IMR-90 (cell line): Measurements from ENCODE around the gene OPCML. TPM values are rescaled to one million over a fixed set of nuclear protein-coding genes. Genes with fewer than 3 reads are reported as not detected.

Experiments
- ATAC-seq: fragments of 200-7000 bp; cut with Tn5 transposase; 2 replicates; pipeline ENCODE4 v1.9.1; 2020; ENCODE audit warnings: low read depth, mild to moderate bottlenecking, moderate library complexity
- BruUV-seq: library from RNA; stranded (reverse); fragments of 400-500 nt; replicated peaks from 2 replicates; lab custom pipeline; 2021; lab: Mats Ljungman, UMichigan
- CTCF ChIA-PET: fragments of 300-600 bp; formaldehyde crosslinking; extraction: SDS; loops from one replicate; lab custom pipeline; 2021; ENCODE audit warnings: antibody characterized with exemption; lab: Yijun Ruan, JAX
- POLR2A ChIA-PET: fragments of 300-600 bp; sonication (Branson Sonifier 250); formaldehyde crosslinking; loops from one replicate; lab custom pipeline; 2022; ENCODE audit warnings: antibody characterized with exemption; ENCODE audit not compliant: unreplicated experiment; lab: Charles Lee
- DNase-seq: peaks from one replicate; pipeline ENCODE4 v3.0.0; 2013
- H2AFZ ChIP-seq: replicated peaks from 2 replicates; pipeline ENCODE3; 2013; ENCODE audit warnings: low read length, mild to moderate bottlenecking; ENCODE audit not compliant: poor library complexity
- H2AK5ac ChIP-seq: 2 replicates; pipeline ENCODE4 v1.6.1; 2013; ENCODE audit warnings: low read depth, low read length, inconsistent platforms
- H2AK9ac ChIP-seq: replicated peaks from 2 replicates; pipeline ENCODE3; 2013; ENCODE audit warnings: mild to moderate bottlenecking, low read depth, low read length, moderate library complexity; ENCODE audit not compliant: poor library complexity
- H2BK120ac ChIP-seq: 2 replicates; pipeline ENCODE4 v1.6.1; 2013; ENCODE audit warnings: low read depth, low read length, inconsistent platforms
- H2BK15ac ChIP-seq: 3 replicates; pipeline ENCODE4 v1.6.1; 2013; ENCODE audit warnings: low read depth, low read length, inconsistent platforms
- H2BK20ac ChIP-seq: 2 replicates; pipeline ENCODE4 v1.6.1; 2013; ENCODE audit warnings: low read depth, mild to moderate bottlenecking, inconsistent platforms, low read length, moderate library complexity
- H2BK5ac ChIP-seq: 2 replicates; pipeline ENCODE4 v1.6.1; 2013; ENCODE audit warnings: mild to moderate bottlenecking, low read depth, low read length, inconsistent platforms; ENCODE audit not compliant: poor library complexity, severe bottlenecking
- H3K14ac ChIP-seq: replicated peaks from 2 replicates; pipeline ENCODE4 v1.6.1; 2013; ENCODE audit warnings: low read depth, low read length, inconsistent platforms
- H3K18ac ChIP-seq: 2 replicates; pipeline ENCODE4 v1.6.1; 2013; ENCODE audit warnings: low read depth, low read length, control low read depth
- H3K23ac ChIP-seq: 2 replicates; pipeline ENCODE4 v1.6.1; 2013; ENCODE audit warnings: low read depth, low read length, inconsistent platforms
- H3K27ac ChIP-seq: 2 replicates; pipeline ENCODE4 v1.5.1; 2013; ENCODE audit warnings: mild to moderate bottlenecking, control low read depth, low read length; ENCODE audit not compliant: insufficient read depth
- H3K27me3 ChIP-seq: 2 replicates; pipeline ENCODE4 v1.6.1; 2013; ENCODE audit warnings: low read length; ENCODE audit not compliant: control insufficient read depth, insufficient read depth
- H3K36me3 ChIP-seq: 2 replicates; pipeline ENCODE4 v1.6.1; 2013; ENCODE audit warnings: low read length, mixed read lengths; ENCODE audit not compliant: control insufficient read depth, insufficient read depth
- H3K4ac ChIP-seq: 2 replicates; pipeline ENCODE4 v1.6.1; 2013; ENCODE audit warnings: low read depth, low read length, inconsistent platforms
- H3K4me1 ChIP-seq: 2 replicates; pipeline ENCODE4 v1.6.1; 2013; ENCODE audit warnings: low read length, mixed read lengths; ENCODE audit not compliant: control insufficient read depth, insufficient read depth
- H3K4me2 ChIP-seq: 2 replicates; pipeline ENCODE4 v1.6.1; 2013; ENCODE audit warnings: low read depth, mild to moderate bottlenecking, control low read depth, low read length, moderate library complexity
- H3K4me3 ChIP-seq: 2 replicates; pipeline ENCODE4 v1.5.1; 2013; ENCODE audit warnings: low read depth, mild to moderate bottlenecking, control low read depth, low read length, moderate library complexity; ENCODE audit not compliant: insufficient read depth
- H3K56ac ChIP-seq: 2 replicates; pipeline ENCODE4 v1.6.1; 2013; ENCODE audit warnings: low read length, inconsistent platforms; ENCODE audit not compliant: insufficient read depth; ENCODE audit errors: extremely low read depth
- H3K79me1 ChIP-seq, 2 experiments: 2 replicates each; pipeline ENCODE4 v1.6.1; 2013; ENCODE audit warnings: low read length in 2 of 2, inconsistent platforms in 1 of 2, low read depth in 1 of 2
- H3K9ac ChIP-seq: 2 replicates; pipeline ENCODE4 v1.6.1; 2013; ENCODE audit warnings: low read depth, low read length, control low read depth
- H3K9me1 ChIP-seq: 2 replicates; pipeline ENCODE4 v1.6.1; 2013; ENCODE audit warnings: low read length, inconsistent platforms; ENCODE audit not compliant: insufficient read depth
- H3K9me3 ChIP-seq: 2 replicates; pipeline ENCODE4 v1.6.1; 2013; ENCODE audit warnings: low read length; ENCODE audit not compliant: control insufficient read depth, insufficient read depth
- H4K20me1 ChIP-seq: 2 replicates; pipeline ENCODE4 v1.6.1; 2013; ENCODE audit warnings: low read length, inconsistent platforms; ENCODE audit not compliant: insufficient read depth
- H4K5ac ChIP-seq: 2 replicates; pipeline ENCODE4 v1.6.1; 2013; ENCODE audit warnings: mild to moderate bottlenecking, low read depth, low read length, control low read depth
- H4K8ac ChIP-seq, 2 experiments: 2 replicates each; pipeline ENCODE4 v1.6.1; 2013; ENCODE audit warnings: low read depth in 2 of 2, low read length in 2 of 2, control low read depth in 1 of 2, inconsistent platforms in 1 of 2
- H4K91ac ChIP-seq: 2 replicates; pipeline ENCODE4 v1.6.1; 2013; ENCODE audit warnings: low read depth, low read length, inconsistent platforms; ENCODE audit not compliant: insufficient read depth
- CEBPB ChIP-seq: IDR thresholded peaks from 2 replicates; pipeline ENCODE4 v1.6.1; 2012; ENCODE audit warnings: low read depth, low read length, improper control_type of control experiment
- CHD1 ChIP-seq: IDR thresholded peaks from 2 replicates; pipeline ENCODE4 v1.6.1; 2012; ENCODE audit warnings: low read depth, low read length, improper control_type of control experiment
- CTCF ChIP-seq: conservative IDR thresholded peaks from 2 replicates; pipeline ENCODE4 v1.5.1; 2012; ENCODE audit warnings: mild to moderate bottlenecking, low read depth, low read length, improper control_type of control experiment
- FOS ChIP-seq: fragments of 150-350 bp; IDR thresholded peaks from 2 replicates; pipeline ENCODE4 v1.6.1; 2016; ENCODE audit warnings: low read depth, low read length
- MAFK ChIP-seq: IDR thresholded peaks from 2 replicates; pipeline ENCODE4 v1.6.1; 2012; ENCODE audit warnings: low read depth, low read length, improper control_type of control experiment
- MAZ ChIP-seq: IDR thresholded peaks from 2 replicates; pipeline ENCODE4 v1.6.1; 2012; ENCODE audit warnings: low read depth, mild to moderate bottlenecking, low read length, improper control_type of control experiment, moderate library complexity, borderline replicate concordance
- POLR2A ChIP-seq: IDR thresholded peaks from 2 replicates; pipeline ENCODE4 v1.6.1; 2012; ENCODE audit warnings: mild to moderate bottlenecking, low read depth, low read length
- RCOR1 ChIP-seq: IDR thresholded peaks from 2 replicates; pipeline ENCODE4 v1.6.1; 2012; ENCODE audit warnings: mild to moderate bottlenecking, low read length, improper control_type of control experiment; ENCODE audit not compliant: insufficient replicate concordance
- RFX5 ChIP-seq: IDR thresholded peaks from 2 replicates; pipeline ENCODE4 v1.8.0; 2012; ENCODE audit warnings: low read depth, mild to moderate bottlenecking, low read length, moderate library complexity
- SMC3 ChIP-seq: fragments of 150-350 bp; IDR thresholded peaks from 2 replicates; pipeline ENCODE4 v1.6.1; 2016; ENCODE audit warnings: low read depth, mild to moderate bottlenecking, antibody characterized with exemption, low read length, moderate library complexity
- WGBS, 2 experiments: methylation state at CpG; one replicate each; pipeline versions ENCODE4 v1.1.5 to v1.1.7; 2013; ENCODE audit warnings: missing lambda C conversion rate in 2 of 2; ENCODE audit not compliant: insufficient read length in 1 of 2; ENCODE audit errors: extremely low coverage in 2 of 2; 5-methylcytosine and 5-hydroxymethylcytosine counted together
- dilution Hi-C: fragments of 300-500 bp; cut with HindIII; formaldehyde crosslinking; loops from one replicate; pipeline ENCODE4 v1.14.3; 2018; ENCODE audit warnings: low sequenced_read_pairs; ENCODE audit not compliant: unreplicated experiment
- in situ Hi-C: fragments of 300-500 bp; cut with MboI; formaldehyde crosslinking; loops from 3 replicates; pipeline ENCODE4 v1.14.3; 2019; ENCODE audit warnings: low sequenced_read_pairs, inconsistent platforms, mixed read lengths
- intact Hi-C: fragments of 100-400 bp; cut with micrococcal nuclease; formaldehyde crosslinking; loops from 2 replicates; pipeline ENCODE4 v1.10.0; 2022
- polyA plus RNA-seq, 3 experiments: library from polyadenylated mRNA; depleted of rRNA; stranded (reverse); fragments of >200 nt; gene quantifications; 2 replicates each; pipeline ENCODE4 v1.2.3, GENCODE V29; 2012; ENCODE audit warnings: low replicate concordance in 1 of 3
- total RNA-seq: library from RNA; depleted of rRNA; stranded (reverse); fragments of >200 nt; gene quantifications from 2 replicates; pipeline ENCODE4 v1.2.3, GENCODE V29; 2012
- TF ChIP-seq, protein P1 (sequence below): fragments of 150-350 bp; IDR thresholded peaks from 2 replicates; pipeline ENCODE4 v1.6.1; 2017; ENCODE audit warnings: mild to moderate bottlenecking, antibody characterized with exemption, low read length, low read depth
- TF ChIP-seq, protein P2 (sequence below): fragments of 150-350 bp; IDR thresholded peaks from 2 replicates; pipeline ENCODE4 v1.6.1; 2016; ENCODE audit warnings: low read depth, mild to moderate bottlenecking, low read length, moderate library complexity, borderline replicate concordance

Gene OPCML
- total and polyA plus RNA-seq, 2 of the 4 experiments (the other 2 are of a cell fraction) = under 0.01 to 2.6 TPM

DNA sequence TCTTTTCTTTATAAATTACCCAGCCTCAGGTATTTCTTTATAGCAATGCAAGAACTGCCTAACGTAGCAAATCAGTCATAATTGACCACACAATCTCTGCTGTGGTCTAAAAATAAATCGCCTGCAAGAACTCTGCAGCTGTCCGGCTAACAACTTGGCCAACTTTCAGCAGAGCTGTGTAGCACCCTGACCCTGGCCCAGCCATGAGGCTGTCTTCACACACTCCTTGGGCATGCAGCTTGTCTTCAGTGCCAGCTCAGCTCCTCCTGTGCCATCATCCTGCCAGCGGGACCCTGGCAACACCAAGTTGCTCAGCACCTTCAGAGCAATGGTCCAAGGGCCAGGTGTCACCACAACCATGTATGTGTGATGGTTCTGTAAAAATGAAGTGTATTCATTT is 355.6 kb downstream of the OPCML start:
- no peak overlapping the region for H4K5ac ChIP-seq
- no peak overlapping the region for H4K8ac ChIP-seq
- in situ Hi-C loops = no loop called here
- H3K9ac ChIP-seq = no peak overlapping the region
- no peak overlapping the region for H2BK15ac ChIP-seq
- BruUV-seq = no TSS peak
- H4K91ac ChIP-seq = no peak overlapping the region
- no peak for TF ChIP-seq MAFK
- no peak for TF ChIP-seq CHD1
- TF ChIP-seq MAZ = no peak
- TF ChIP-seq RCOR1 = no peak
- TF ChIP-seq POLR2A = no peak
- TF ChIP-seq RFX5 = no peak
- TF ChIP-seq FOS = no peak
- TF ChIP-seq CEBPB = no peak
- TF ChIP-seq, protein P1, sequence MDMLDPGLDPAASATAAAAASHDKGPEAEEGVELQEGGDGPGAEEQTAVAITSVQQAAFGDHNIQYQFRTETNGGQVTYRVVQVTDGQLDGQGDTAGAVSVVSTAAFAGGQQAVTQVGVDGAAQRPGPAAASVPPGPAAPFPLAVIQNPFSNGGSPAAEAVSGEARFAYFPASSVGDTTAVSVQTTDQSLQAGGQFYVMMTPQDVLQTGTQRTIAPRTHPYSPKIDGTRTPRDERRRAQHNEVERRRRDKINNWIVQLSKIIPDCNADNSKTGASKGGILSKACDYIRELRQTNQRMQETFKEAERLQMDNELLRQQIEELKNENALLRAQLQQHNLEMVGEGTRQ = no peak
- TF ChIP-seq CTCF = no peak
- TF ChIP-seq, protein P2, sequence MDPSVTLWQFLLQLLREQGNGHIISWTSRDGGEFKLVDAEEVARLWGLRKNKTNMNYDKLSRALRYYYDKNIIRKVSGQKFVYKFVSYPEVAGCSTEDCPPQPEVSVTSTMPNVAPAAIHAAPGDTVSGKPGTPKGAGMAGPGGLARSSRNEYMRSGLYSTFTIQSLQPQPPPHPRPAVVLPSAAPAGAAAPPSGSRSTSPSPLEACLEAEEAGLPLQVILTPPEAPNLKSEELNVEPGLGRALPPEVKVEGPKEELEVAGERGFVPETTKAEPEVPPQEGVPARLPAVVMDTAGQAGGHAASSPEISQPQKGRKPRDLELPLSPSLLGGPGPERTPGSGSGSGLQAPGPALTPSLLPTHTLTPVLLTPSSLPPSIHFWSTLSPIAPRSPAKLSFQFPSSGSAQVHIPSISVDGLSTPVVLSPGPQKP = no peak
- no peak for TF ChIP-seq SMC3
- H3K14ac ChIP-seq = no peak overlapping the region
- H3K4me1 ChIP-seq = no peaks in the 10 kb centered on the region
- POLR2A ChIA-PET = no interaction called here
- no peak overlapping the region for H3K18ac ChIP-seq
- H3K79me1 ChIP-seq = no peaks in the 10 kb centered on the region
- H2BK5ac ChIP-seq = no peak overlapping the region
- 37% methylated on average over 3 of the region's 4 CpGs; no CpG with 5 or more reads in 1 of the 2 experiments for WGBS, 2 experiments
- no peak overlapping the region for H2AK9ac ChIP-seq
- no peaks in the 10 kb centered on the region for H3K36me3 ChIP-seq
- H4K20me1 ChIP-seq = no peaks in the 10 kb centered on the region
- CTCF ChIA-PET = no interaction called here
- H3K9me1 ChIP-seq = no peaks in the 10 kb centered on the region
- no peak overlapping the region for H3K4ac ChIP-seq
- no peak overlapping the region for H2AK5ac ChIP-seq
- H2BK20ac ChIP-seq = no peak overlapping the region
- H3K9me3 ChIP-seq = peaks cover 32% of the 10 kb centered on the region
- ATAC-seq (no peak), DNase-seq (no peak)
- no peak overlapping the region for H3K4me2 ChIP-seq
- H3K4me3 ChIP-seq = no peak overlapping the region
- no peak overlapping the region for H3K23ac ChIP-seq
- H2AFZ ChIP-seq = no peak overlapping the region
- H3K27me3 ChIP-seq = no peaks in the 10 kb centered on the region
- H3K56ac ChIP-seq = no peak overlapping the region
- H2BK120ac ChIP-seq = no peak overlapping the region
- H3K27ac ChIP-seq = no peak overlapping the region
- dilution Hi-C loops = no loop called here
- intact Hi-C loops = no loop called here
